Endothelial cell of umbilical vein (primary cell): ENCODE measurements around the gene BCAS3. TPM values are rescaled to one million over a fixed set of nuclear protein-coding genes. Genes with fewer than 3 reads are reported as not detected.

Source experiments
- BruUV-seq: library from RNA; stranded (reverse); fragments of 400-500 nt; replicated peaks from 2 replicates; lab custom pipeline; 2021; lab: Mats Ljungman, UMichigan
- CTCF ChIA-PET: fragments of 300-600, 350-600 bp; sonication (Branson Sonifier 250); formaldehyde crosslinking; loops from one replicate; lab custom pipeline; 2021; ENCODE audit warnings: antibody characterized with exemption, inconsistent platforms; lab: Charles Lee
- POLR2A ChIA-PET: fragments of 300-600, 350-600 bp; sonication (Branson Sonifier 250); formaldehyde crosslinking; loops from one replicate; lab custom pipeline; 2021; ENCODE audit warnings: antibody characterized with exemption, inconsistent platforms; lab: Charles Lee
- DNase-seq: peaks from one replicate; pipeline ENCODE4 v3.0.0-alpha.2; 2011; ENCODE audit warnings: low read depth, low spot score
- FAIRE-seq: peaks from 2 replicates; lab custom pipeline; 2011; peaks lifted over from hg19 to GRCh38; lab: Jason Lieb, UNC
- H2AFZ ChIP-seq: 2 replicates; pipeline ENCODE4 v1.6.0; 2012; ENCODE audit warnings: low read depth, low read length, control low read depth, inconsistent platforms
- H3K27ac ChIP-seq: 2 replicates; pipeline ENCODE4 v1.5.1; 2011; ENCODE audit warnings: low read depth, mild to moderate bottlenecking, control low read depth, low read length, moderate library complexity; ENCODE audit not compliant: insufficient read depth
- H3K27me3 ChIP-seq, 2 experiments: 2 replicates each; pipeline versions ENCODE4 v1.6.0 to v1.6.1; 2011; ENCODE audit warnings: low read length in 2 of 2, mixed read lengths in 1 of 2; ENCODE audit not compliant: control insufficient read depth in 2 of 2, insufficient read depth in 2 of 2
- H3K36me3 ChIP-seq, 2 experiments: 2 replicates in 1 of 2; 3 replicates in 1 of 2; pipeline ENCODE4 v1.5.1; 2011; ENCODE audit warnings: low read length in 2 of 2, mild to moderate bottlenecking in 1 of 2, moderate library complexity in 1 of 2; ENCODE audit not compliant: control insufficient read depth in 2 of 2, insufficient read depth in 2 of 2; ENCODE audit errors: extremely low read depth in 1 of 2
- H3K4me1 ChIP-seq: 3 replicates; pipeline ENCODE4 v1.5.1; 2011; ENCODE audit warnings: mild to moderate bottlenecking, low read length; ENCODE audit not compliant: control insufficient read depth, insufficient read depth; ENCODE audit errors: extremely low read depth
- H3K4me2 ChIP-seq: 2 replicates; pipeline ENCODE4 v1.6.1; 2011; ENCODE audit warnings: low read length, control low read depth, mixed read lengths; ENCODE audit not compliant: insufficient read depth
- H3K4me3 ChIP-seq, 3 experiments: fragments of 200-600 bp in 1 of 3; sonication (generic), shearing (Covaris generic) in 1 of 3; replicated peaks in 1 of 3; 2 replicates each; pipeline ENCODE4 v1.5.1; 2011 to 2016; ENCODE audit warnings: control low read depth in 3 of 3, low read length in 3 of 3, mild to moderate bottlenecking in 2 of 3, inconsistent platforms in 1 of 3, low read depth in 1 of 3, moderate library complexity in 1 of 3; ENCODE audit not compliant: insufficient read depth in 1 of 3
- H3K79me2 ChIP-seq: 2 replicates; pipeline ENCODE4 v1.6.0; 2012; ENCODE audit warnings: low read length, inconsistent platforms; ENCODE audit not compliant: control insufficient read depth, insufficient read depth
- H3K9ac ChIP-seq: replicated peaks from 2 replicates; pipeline ENCODE3; 2011; ENCODE audit warnings: low read length, control low read depth; ENCODE audit not compliant: insufficient read depth; ENCODE audit errors: extremely low read depth
- H3K9me1 ChIP-seq: replicated peaks from 3 replicates; pipeline ENCODE4 v1.6.0; 2011; ENCODE audit warnings: mild to moderate bottlenecking, low read length; ENCODE audit not compliant: control insufficient read depth, insufficient read depth; ENCODE audit errors: extremely low read depth
- H3K9me3 ChIP-seq: replicated peaks from 2 replicates; pipeline ENCODE4 v1.5.1; 2012; ENCODE audit warnings: low read length, inconsistent platforms; ENCODE audit not compliant: control insufficient read depth, insufficient read depth
- H4K20me1 ChIP-seq: replicated peaks from 2 replicates; pipeline ENCODE3; 2011; ENCODE audit warnings: mild to moderate bottlenecking, low read length; ENCODE audit not compliant: control insufficient read depth, insufficient read depth; ENCODE audit errors: extremely low read depth
- EZH2 ChIP-seq: IDR thresholded peaks from 2 replicates; pipeline ENCODE4 v1.6.1; 2012; ENCODE audit warnings: borderline replicate concordance, low read depth, mild to moderate bottlenecking, moderate library complexity, low read length, inconsistent platforms; ENCODE audit not compliant: severe bottlenecking
- FOS ChIP-seq: IDR thresholded peaks from 2 replicates; pipeline ENCODE4 v1.6.1; 2011; ENCODE audit warnings: mild to moderate bottlenecking, low read length, moderate library complexity, borderline replicate concordance; ENCODE audit not compliant: insufficient read depth
- GATA2 ChIP-seq: IDR thresholded peaks from 2 replicates; pipeline ENCODE4 v1.7.0; 2011; ENCODE audit warnings: low read depth, mild to moderate bottlenecking, moderate library complexity, mixed read lengths, low read length; ENCODE audit not compliant: insufficient read length, insufficient read depth
- JUN ChIP-seq: IDR thresholded peaks from 2 replicates; pipeline ENCODE4 v1.6.1; 2011; ENCODE audit warnings: borderline replicate concordance, low read depth; ENCODE audit not compliant: insufficient read length, insufficient read depth
- MYC ChIP-seq: IDR thresholded peaks from one replicate; pipeline ENCODE4 v1.6.1; 2011; ENCODE audit warnings: mild to moderate bottlenecking, low read depth, low read length
- POLR2A ChIP-seq: IDR thresholded peaks from 2 replicates; pipeline ENCODE4 v1.6.1; 2012; ENCODE audit warnings: low read depth, mild to moderate bottlenecking, control low read depth, low read length
- POLR2AphosphoS5 ChIP-seq: IDR thresholded peaks from 2 replicates; pipeline ENCODE4 v1.6.1; 2012; ENCODE audit warnings: low read depth, mild to moderate bottlenecking, control low read depth, low read length, moderate library complexity; ENCODE audit not compliant: insufficient read depth
- dilution Hi-C: fragments of 300-500 bp; cut with MboI; formaldehyde crosslinking; loops from one replicate; pipeline ENCODE4 v1.15.0; 2019; ENCODE audit warnings: low sequenced_read_pairs; ENCODE audit not compliant: extremely low pct_ligation_motif_present
- intact Hi-C: fragments of 100-400 bp; cut with micrococcal nuclease; formaldehyde crosslinking; loops from one replicate; pipeline ENCODE4 v1.10.0; 2022
- polyA plus RNA-seq, 4 experiments: library from polyadenylated mRNA; depleted of rRNA in 3 of 4; stranded (reverse) in 3 of 4; unstranded in 1 of 4; fragments of >200 nt; gene quantifications; 2 replicates each; pipeline versions ENCODE4 v1.2.1 to v1.2.3, GENCODE V29; 2011 to 2012; ENCODE audit warnings: missing spikeins in 1 of 4
- total RNA-seq: library from RNA; stranded (reverse); gene quantifications from 2 replicates; pipeline ENCODE4 v1.2.3, GENCODE V29; 2021
- TF ChIP-seq, protein P1 (sequence below), 2 donors: IDR thresholded peaks; 1 replicate in 1 of 2; 2 replicates in 1 of 2; pipeline ENCODE4 v1.5.1; 2011; ENCODE audit warnings: low read length in 2 of 2, mild to moderate bottlenecking in 2 of 2, moderate library complexity in 2 of 2, control low read depth in 1 of 2, inconsistent platforms in 1 of 2, low read depth in 1 of 2; ENCODE audit not compliant: insufficient read depth in 1 of 2; ENCODE audit errors: extremely low read depth in 1 of 2
- TF ChIP-seq, protein P2 (sequence below): IDR thresholded peaks from 2 replicates; pipeline ENCODE4 v1.6.1; 2011; ENCODE audit not compliant: insufficient read depth, insufficient read length

Gene BCAS3
- total and polyA plus RNA-seq, 2 donors (not counting 3 experiments of a cell fraction or from before 2014, with no cell fraction given), result 8.2 to 16.0 TPM

DNA sequence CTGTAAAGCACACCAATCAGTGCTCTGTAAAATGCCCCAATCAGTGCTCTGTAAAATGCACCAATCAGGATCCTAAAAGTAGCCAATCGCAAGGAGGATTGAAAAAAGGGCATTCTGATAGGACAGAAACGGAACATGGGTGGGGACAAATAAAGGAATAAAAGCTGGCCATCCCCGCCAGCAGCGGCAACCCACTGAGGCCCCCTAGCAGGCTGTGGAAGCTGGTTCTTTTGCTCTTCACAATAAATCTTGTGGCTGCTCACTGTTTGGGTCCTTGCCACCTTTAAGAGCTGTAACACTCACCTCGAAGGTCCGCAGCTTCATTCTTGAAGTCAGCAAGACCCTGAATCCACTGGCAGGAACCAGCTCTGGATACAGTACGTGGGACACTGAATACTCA, 559.6 kb downstream of the BCAS3 start:
- Histone ChIP-seq H2AFZ (no peak overlapping the region), H4K20me1 (no peaks in the 10 kb centered on the region), H3K79me2 (no peaks in the 10 kb centered on the region), H3K36me3 (no peaks in the 10 kb centered on the region), H3K9ac (no peak overlapping the region), H3K27me3 (peaks cover 0 to 2% of the 10 kb centered on the region in 2 experiments), H3K9me1 (no peaks in the 10 kb centered on the region), H3K4me3 (no peak overlapping the region), H3K27ac (no peak overlapping the region), H3K4me2 (no peak overlapping the region), H3K4me1 (no peaks in the 10 kb centered on the region), H3K9me3 (no peaks in the 10 kb centered on the region)
- TF ChIP-seq POLR2A, result no peak
- TF ChIP-seq GATA2, result no peak
- DNase-seq (no peak), FAIRE-seq (no peak)
- intact Hi-C loops, result no loop called here
- no TSS peak for BruUV-seq
- ChIA-PET CTCF (interaction anchor here (0.9 to 1.1 kb wide), 2 partner anchors 66 to 118 kb away, joined by 3 read pairs; no protein-coding TSS in a partner anchor), POLR2A (no interaction called here)
- dilution Hi-C loops, result no loop called here

DNA sequence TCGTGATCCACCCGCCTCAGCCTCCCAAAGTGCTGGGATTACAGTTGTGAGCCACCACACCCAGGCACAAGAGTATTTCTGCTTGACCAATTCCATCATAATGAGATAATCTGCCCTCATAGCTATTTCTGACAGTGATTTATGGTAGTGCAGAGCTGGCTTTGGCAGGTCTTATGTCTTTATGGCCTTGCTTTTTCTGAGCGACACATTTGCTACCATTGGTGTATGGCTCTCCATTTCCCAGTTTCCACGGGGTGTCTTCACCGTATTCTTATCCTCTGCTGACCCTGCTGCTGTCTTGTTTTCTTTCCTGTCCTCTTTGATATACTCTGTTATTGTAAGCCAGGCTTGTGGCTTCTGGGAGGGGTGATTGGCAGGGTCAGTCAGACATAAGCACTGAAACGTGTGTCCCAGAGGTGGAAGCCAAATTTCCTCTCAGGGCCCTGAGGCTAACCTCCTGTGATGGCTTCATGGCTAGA, 560.8 kb downstream of the BCAS3 start:
- H3K27me3 ChIP-seq, result peaks cover 0 to 2% of the 10 kb centered on the region in 2 experiments
- H3K79me2 ChIP-seq, result no peaks in the 10 kb centered on the region
- no peak overlapping the region for H3K4me2 ChIP-seq
- ChIA-PET POLR2A (no interaction called here), CTCF (interaction anchor here (0.9 to 1.1 kb wide), 2 partner anchors 20 to 518 kb away, joined by 3 read pairs; no protein-coding TSS in a partner anchor)
- intact Hi-C loops (no loop called here), dilution Hi-C loops (no loop called here)
- no peaks in the 10 kb centered on the region for H3K4me1 ChIP-seq
- H3K36me3 ChIP-seq, result no peaks in the 10 kb centered on the region
- H3K4me3 ChIP-seq, result no peak overlapping the region
- H3K9ac ChIP-seq, result no peak overlapping the region
- H3K27ac ChIP-seq, result no peak overlapping the region
- TF ChIP-seq, protein P1, sequence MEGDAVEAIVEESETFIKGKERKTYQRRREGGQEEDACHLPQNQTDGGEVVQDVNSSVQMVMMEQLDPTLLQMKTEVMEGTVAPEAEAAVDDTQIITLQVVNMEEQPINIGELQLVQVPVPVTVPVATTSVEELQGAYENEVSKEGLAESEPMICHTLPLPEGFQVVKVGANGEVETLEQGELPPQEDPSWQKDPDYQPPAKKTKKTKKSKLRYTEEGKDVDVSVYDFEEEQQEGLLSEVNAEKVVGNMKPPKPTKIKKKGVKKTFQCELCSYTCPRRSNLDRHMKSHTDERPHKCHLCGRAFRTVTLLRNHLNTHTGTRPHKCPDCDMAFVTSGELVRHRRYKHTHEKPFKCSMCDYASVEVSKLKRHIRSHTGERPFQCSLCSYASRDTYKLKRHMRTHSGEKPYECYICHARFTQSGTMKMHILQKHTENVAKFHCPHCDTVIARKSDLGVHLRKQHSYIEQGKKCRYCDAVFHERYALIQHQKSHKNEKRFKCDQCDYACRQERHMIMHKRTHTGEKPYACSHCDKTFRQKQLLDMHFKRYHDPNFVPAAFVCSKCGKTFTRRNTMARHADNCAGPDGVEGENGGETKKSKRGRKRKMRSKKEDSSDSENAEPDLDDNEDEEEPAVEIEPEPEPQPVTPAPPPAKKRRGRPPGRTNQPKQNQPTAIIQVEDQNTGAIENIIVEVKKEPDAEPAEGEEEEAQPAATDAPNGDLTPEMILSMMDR (IDR thresholded peaks at IDR 0.05; ENCODE audit: extremely low read depth in 1 of 2, insufficient read depth in 1 of 2, low read depth in 1 of 2, low read length in 2 of 2), result no peak
- no peak for TF ChIP-seq POLR2A
- TF ChIP-seq FOS, result no peak
- no peak for TF ChIP-seq EZH2
- no peak for TF ChIP-seq GATA2
- no peak for TF ChIP-seq JUN
- TF ChIP-seq MYC, result no peak
- no peak for TF ChIP-seq POLR2AphosphoS5
- TF ChIP-seq, protein P2, sequence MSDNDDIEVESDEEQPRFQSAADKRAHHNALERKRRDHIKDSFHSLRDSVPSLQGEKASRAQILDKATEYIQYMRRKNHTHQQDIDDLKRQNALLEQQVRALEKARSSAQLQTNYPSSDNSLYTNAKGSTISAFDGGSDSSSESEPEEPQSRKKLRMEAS, result no peak
- no peak for FAIRE-seq
- DNase-seq, result no peak
- no TSS peak for BruUV-seq
- no peaks in the 10 kb centered on the region for H4K20me1 ChIP-seq
- no peaks in the 10 kb centered on the region for H3K9me1 ChIP-seq
- no peak overlapping the region for H2AFZ ChIP-seq
- no peaks in the 10 kb centered on the region for H3K9me3 ChIP-seq
